Gastroesophageal sphincter (tissue), 4 donors: ENCODE measurements around the gene NFE2L3. TPM values are rescaled to one million over a fixed set of nuclear protein-coding genes. Genes with fewer than 3 reads are reported as not detected.

ENCODE experiments used
- ATAC-seq: fragments of 150-250 bp; one replicate; pipeline ENCODE4 v1.9.1; 2016; ENCODE audit warnings: mild to moderate bottlenecking, moderate library complexity
- H3K27ac ChIP-seq, 4 donors: fragments of 200-600 bp; sonication (generic) in 3 of 4; 1 replicate in 3 of 4; 2 replicates in 1 of 4; pipeline ENCODE4 v1.5.1; 2016 to 2019
- H3K27me3 ChIP-seq: fragments of 200-600 bp; sonication (generic); one replicate; pipeline ENCODE4 v1.5.1; 2019
- H3K36me3 ChIP-seq, 2 donors: fragments of 200-600 bp; sonication (generic); one replicate each; pipeline ENCODE4 v1.5.1; 2019; ENCODE audit warnings: control low read depth in 1 of 2
- H3K4me1 ChIP-seq, 3 donors: fragments of 200-600 bp; sonication (generic); 1 replicate in 2 of 3; 2 replicates in 1 of 3; pipeline ENCODE4 v1.5.1; 2016 to 2019; ENCODE audit warnings: control low read depth in 2 of 3
- H3K4me3 ChIP-seq, 2 donors: fragments of 200-600 bp; sonication (generic); one replicate each; pipeline ENCODE4 v1.5.1; 2019; ENCODE audit warnings: mild to moderate bottlenecking in 1 of 2, moderate library complexity in 1 of 2
- H3K9me3 ChIP-seq, 3 donors: fragments of 200-600 bp; sonication (generic); one replicate each; pipeline ENCODE4 v1.5.1; 2017 to 2019; ENCODE audit warnings: control low read depth in 2 of 3
- EP300 ChIP-seq: sonication (generic); formaldehyde crosslinking; IDR thresholded peaks from one replicate; pipeline ENCODE4 v1.6.1; 2017; ENCODE audit warnings: antibody characterized with exemption, mild to moderate bottlenecking
- POLR2A ChIP-seq, 2 donors: fragments of 450-650 bp; IDR thresholded peaks; one replicate each; pipeline ENCODE4 v1.6.1; 2017; ENCODE audit warnings: antibody characterized with exemption in 2 of 2, mild to moderate bottlenecking in 2 of 2, moderate library complexity in 1 of 2
- POLR2AphosphoS5 ChIP-seq: sonication (generic); formaldehyde crosslinking; IDR thresholded peaks from one replicate; pipeline ENCODE4 v1.6.1; 2017; ENCODE audit warnings: antibody characterized with exemption
- WGBS, 2 donors: methylation state at CpG; one replicate each; pipeline ENCODE4 v1.1.5; 2018; ENCODE audit warnings: low coverage in 1 of 2; 5-methylcytosine and 5-hydroxymethylcytosine counted together
- total RNA-seq, 4 donors: library from RNA; depleted of rRNA; stranded (reverse); fragments of >200 nt; gene quantifications; one replicate each; pipeline ENCODE4 v1.1.0, GENCODE V29; 2016
- TF ChIP-seq, protein P1 (sequence below), 4 experiments: fragments of 200-600 bp in 2 of 4; fragments of 450-650 bp in 2 of 4; sonication (generic) in 1 of 4; IDR thresholded peaks; one replicate each; pipeline ENCODE4 v1.5.1; 2017 to 2019; ENCODE audit warnings: antibody characterized with exemption in 4 of 4, mild to moderate bottlenecking in 2 of 4, moderate library complexity in 2 of 4

NFE2L3 gene
- total RNA-seq, 4 donors from 2014 or later, result 0.62 to 4.4 (median 2.2) TPM

DNA sequence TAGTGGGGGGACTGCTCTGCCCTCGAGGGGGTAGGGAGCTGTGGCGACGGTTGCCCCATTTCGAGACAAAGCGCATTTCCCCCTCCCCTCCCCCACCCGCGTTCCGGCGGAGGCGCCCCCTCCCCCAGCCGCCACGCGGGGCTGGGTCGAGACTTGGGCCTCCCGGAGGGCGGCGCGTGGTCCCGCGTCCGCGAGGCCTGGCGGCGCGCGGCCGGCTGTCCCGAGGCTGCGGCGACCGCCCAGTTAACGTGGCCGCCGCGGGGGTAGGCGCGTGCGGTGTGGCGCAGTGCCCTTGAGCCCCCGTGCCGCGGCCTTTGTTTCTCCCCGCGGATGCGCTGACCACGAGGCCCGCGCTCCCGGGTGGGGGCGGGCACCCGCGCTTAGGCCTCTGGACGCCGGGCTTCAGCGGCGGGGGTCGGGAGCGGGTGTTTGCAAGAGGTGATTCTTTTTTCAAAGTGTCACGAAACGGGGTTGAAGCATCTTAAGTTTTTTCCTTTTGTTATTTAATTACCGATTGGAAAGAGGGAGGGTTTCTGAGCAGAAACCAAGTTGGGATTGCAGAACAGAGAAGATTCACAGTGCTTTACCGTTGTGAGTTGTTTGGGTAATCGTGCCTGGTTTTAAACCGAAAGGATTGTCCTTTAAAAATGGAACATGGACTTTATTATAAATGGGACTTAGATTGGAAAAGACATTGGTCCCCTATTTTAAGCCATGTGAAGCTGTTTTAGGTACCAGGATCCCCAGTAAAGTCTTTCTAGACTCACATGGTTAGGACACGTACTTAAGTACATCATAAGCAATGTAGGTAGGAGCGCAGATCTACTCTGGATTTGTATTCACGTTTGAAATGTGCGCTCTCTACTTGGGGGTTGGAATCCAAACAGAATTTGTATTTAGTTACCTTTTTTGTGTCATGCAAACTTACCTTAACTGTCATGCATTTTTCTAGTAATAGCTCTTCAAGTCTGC lies 50.3 kb downstream of the NFE2L3 start:
- peak overlapping the region; percentile 93 to 98 for H3K4me3 ChIP-seq
- peak; percentile 7 for ATAC-seq
- H3K9me3 ChIP-seq, result no peaks in the 10 kb centered on the region
- peaks cover 0 to 15% of the 10 kb centered on the region in 2 donors for H3K36me3 ChIP-seq
- H3K4me1 ChIP-seq, result peaks cover 4 to 44% (median 12%) of the 10 kb centered on the region in 3 donors
- TF ChIP-seq, protein P1, sequence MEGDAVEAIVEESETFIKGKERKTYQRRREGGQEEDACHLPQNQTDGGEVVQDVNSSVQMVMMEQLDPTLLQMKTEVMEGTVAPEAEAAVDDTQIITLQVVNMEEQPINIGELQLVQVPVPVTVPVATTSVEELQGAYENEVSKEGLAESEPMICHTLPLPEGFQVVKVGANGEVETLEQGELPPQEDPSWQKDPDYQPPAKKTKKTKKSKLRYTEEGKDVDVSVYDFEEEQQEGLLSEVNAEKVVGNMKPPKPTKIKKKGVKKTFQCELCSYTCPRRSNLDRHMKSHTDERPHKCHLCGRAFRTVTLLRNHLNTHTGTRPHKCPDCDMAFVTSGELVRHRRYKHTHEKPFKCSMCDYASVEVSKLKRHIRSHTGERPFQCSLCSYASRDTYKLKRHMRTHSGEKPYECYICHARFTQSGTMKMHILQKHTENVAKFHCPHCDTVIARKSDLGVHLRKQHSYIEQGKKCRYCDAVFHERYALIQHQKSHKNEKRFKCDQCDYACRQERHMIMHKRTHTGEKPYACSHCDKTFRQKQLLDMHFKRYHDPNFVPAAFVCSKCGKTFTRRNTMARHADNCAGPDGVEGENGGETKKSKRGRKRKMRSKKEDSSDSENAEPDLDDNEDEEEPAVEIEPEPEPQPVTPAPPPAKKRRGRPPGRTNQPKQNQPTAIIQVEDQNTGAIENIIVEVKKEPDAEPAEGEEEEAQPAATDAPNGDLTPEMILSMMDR (IDR thresholded peaks at IDR 0.05), result no peak
- TF ChIP-seq EP300, result no peak
- no peak for TF ChIP-seq POLR2AphosphoS5
- no peak for TF ChIP-seq POLR2A (IDR thresholded peaks at IDR 0.05)
- no peaks in the 10 kb centered on the region for H3K27me3 ChIP-seq
- peak overlapping the region; percentile 93 to 99 (median 98) for H3K27ac ChIP-seq
- WGBS, 2 donors, result 0 to 4% methylated on average over 10 to 13 of the region's 68 CpGs

DNA sequence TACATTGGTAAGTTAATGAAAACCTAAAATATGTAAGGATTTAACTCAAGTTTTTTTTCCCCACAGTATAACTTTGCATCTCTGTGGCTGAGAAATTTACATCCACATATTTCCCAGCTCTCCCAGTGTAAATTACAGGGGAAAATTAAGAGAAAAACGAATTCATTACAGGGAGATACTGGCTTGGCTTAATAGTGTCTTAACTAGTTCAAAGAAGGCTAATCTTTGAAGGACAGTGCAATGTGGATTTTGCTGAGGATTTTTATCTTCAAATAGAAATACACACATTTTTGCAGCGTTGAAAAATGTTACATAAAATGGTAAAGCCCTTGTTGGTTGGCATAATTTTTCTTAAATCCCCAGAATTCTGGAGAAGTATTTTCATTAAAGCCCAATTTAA lies 51.0 kb downstream of the NFE2L3 start:
- no peak for ATAC-seq
- H3K36me3 ChIP-seq, result peaks cover 0 to 19% of the 10 kb centered on the region in 2 donors
- WGBS, 2 donors, result 5 to 14% methylated on average over 2 of the region's 2 CpGs
- no peaks in the 10 kb centered on the region for H3K27me3 ChIP-seq
- no peaks in the 10 kb centered on the region for H3K9me3 ChIP-seq
- peak overlapping the region in 1 of 2 donors; percentile 93 for H3K4me3 ChIP-seq
- H3K27ac ChIP-seq, result peak overlapping the region in 3 of 4 donors; percentile 98 to 99 (median 99)
- H3K4me1 ChIP-seq, result peaks cover 4 to 38% (median 8%) of the 10 kb centered on the region in 3 donors
- TF ChIP-seq POLR2A (IDR thresholded peaks at IDR 0.05), result no peak
- TF ChIP-seq EP300, result no peak
- TF ChIP-seq POLR2AphosphoS5, result no peak
- TF ChIP-seq, protein P1 (IDR thresholded peaks at IDR 0.05), result no peak

DNA sequence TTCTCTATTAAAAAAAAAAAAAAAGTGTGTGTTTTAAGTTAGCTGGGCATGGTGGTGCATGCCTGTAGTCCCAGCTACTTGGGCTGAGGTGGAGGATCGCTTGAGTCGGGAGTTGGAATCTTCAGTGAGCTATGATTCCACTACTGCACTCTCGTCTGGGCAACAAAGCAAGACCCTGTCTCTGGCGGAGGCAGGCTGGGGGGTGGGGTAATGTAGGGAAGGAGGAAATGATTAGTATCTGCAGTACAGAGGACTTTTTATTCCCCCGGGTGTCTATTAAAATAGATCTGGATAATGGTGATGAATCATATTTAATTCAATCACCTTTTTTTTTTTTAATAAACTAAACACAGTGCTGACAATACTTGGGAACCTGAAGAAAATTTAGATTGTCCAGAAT lies 56.0 kb downstream of the NFE2L3 start:
- H3K27ac ChIP-seq, result no peak overlapping the region
- H3K27me3 ChIP-seq, result no peaks in the 10 kb centered on the region
- ATAC-seq, result no peak
- H3K9me3 ChIP-seq, result no peaks in the 10 kb centered on the region
- whole genome bisulfite sequencing, 2 donors, result 70 to 78% methylated on average over 3 to 5 of the region's 5 CpGs
- no peak overlapping the region for H3K4me3 ChIP-seq
- TF ChIP-seq, protein P1 (IDR thresholded peaks at IDR 0.05), result no peak
- no peak for TF ChIP-seq POLR2AphosphoS5
- no peak for TF ChIP-seq EP300
- TF ChIP-seq POLR2A (IDR thresholded peaks at IDR 0.05), result no peak
- H3K4me1 ChIP-seq, result peaks cover 4 to 32% (median 6%) of the 10 kb centered on the region in 3 donors
- peaks cover 0 to 69% of the 10 kb centered on the region in 2 donors for H3K36me3 ChIP-seq

DNA sequence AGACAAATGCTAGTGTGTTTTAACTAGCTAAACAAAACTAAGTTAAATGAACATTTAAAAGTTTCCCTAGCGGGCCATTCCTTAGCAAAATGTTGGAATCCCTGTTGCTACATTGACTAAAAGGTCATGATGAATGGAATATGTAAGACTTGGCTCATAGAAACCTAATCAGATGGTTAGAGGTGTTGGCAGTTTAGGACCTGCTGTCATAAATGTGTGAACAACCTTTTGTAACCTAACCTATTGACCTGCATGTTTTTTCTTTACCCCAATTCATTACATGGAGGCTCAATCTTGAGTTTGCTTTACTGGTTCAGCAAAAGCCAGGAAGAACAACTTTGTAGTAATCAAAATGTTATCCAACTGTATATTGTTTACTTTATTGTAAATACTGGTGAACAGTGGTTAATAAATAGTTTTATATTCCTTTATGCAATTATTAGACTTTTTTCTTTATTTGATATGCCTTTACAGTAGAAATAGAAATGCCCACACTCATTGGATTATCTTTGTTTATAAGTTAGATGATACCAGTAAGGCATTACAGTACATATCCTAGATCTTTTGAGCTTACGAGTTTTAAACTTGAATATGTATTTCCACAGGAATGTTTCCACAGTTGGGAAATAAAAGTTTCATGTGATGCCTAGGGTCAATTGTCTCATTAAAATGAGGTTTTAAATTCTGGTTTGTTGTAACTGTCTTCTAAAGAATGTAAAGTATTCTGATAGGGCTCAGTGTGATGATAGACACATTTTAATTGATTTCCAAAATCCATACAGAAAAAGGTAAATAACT lies 61.1 kb downstream of the NFE2L3 start:
- 60 to 77% methylated on average over 2 of the region's 2 CpGs for WGBS, 2 donors
- no peak for TF ChIP-seq POLR2AphosphoS5
- no peak for TF ChIP-seq EP300
- TF ChIP-seq POLR2A (IDR thresholded peaks at IDR 0.05), result no peak
- TF ChIP-seq, protein P1 (IDR thresholded peaks at IDR 0.05), result no peak
- Histone ChIP-seq H3K27me3 (no peaks in the 10 kb centered on the region), H3K4me1 (no peaks in the 10 kb centered on the region), H3K4me3 (no peak overlapping the region), H3K36me3 (peaks cover 0 to 56% of the 10 kb centered on the region in 2 donors), H3K27ac (no peak overlapping the region), H3K9me3 (no peaks in the 10 kb centered on the region)
- ATAC-seq, result no peak
